Stomach (tissue), 4 donors: ENCODE results near the gene CDYL.

Source experiments
- POLR2A ChIP-seq, 4 donors: fragments of 450-650 bp; IDR thresholded peaks; one replicate each; pipeline ENCODE4 v1.6.1; 2016; ENCODE audit warnings: antibody characterized with exemption in 4 of 4, control low read depth in 2 of 4, mild to moderate bottlenecking in 1 of 4, moderate library complexity in 1 of 4
- POLR2AphosphoS5 ChIP-seq, 3 donors: sonication (generic); formaldehyde crosslinking; IDR thresholded peaks; one replicate each; pipeline ENCODE4 v1.6.1; 2016; ENCODE audit warnings: antibody characterized with exemption in 3 of 3
- TF ChIP-seq, protein P1 (sequence below), 7 experiments: fragments of 450-650 bp in 4 of 7; fragments of 200-600 bp in 3 of 7; sonication (generic) in 3 of 7; IDR thresholded peaks; one replicate each; pipeline ENCODE4 v1.5.1; 2016 to 2019; ENCODE audit warnings: antibody characterized with exemption in 7 of 7, control low read depth in 2 of 7, mild to moderate bottlenecking in 1 of 7

DNA sequence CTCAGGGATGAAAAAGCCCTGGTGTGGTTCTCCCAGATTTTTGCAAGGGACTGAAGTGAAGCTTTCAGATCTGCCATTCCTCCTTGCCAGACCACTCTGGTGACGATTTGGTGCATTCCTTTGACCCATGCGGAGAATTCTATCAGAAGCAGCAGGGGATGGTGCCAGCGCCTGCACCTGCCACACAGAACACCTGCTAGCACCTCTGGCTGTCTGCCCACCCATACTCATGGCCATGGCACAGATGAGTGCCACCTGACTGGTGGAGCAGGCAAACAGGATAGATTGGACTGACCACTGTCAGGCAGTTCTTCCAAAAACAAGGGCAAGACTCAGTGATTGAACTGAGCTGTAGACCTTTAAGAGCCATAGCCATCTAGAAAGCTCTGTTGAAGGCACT is 107.1 kb downstream of the CDYL start:
- TF ChIP-seq POLR2AphosphoS5 (IDR thresholded peaks at IDR 0.05), result no peak
- TF ChIP-seq, protein P1, sequence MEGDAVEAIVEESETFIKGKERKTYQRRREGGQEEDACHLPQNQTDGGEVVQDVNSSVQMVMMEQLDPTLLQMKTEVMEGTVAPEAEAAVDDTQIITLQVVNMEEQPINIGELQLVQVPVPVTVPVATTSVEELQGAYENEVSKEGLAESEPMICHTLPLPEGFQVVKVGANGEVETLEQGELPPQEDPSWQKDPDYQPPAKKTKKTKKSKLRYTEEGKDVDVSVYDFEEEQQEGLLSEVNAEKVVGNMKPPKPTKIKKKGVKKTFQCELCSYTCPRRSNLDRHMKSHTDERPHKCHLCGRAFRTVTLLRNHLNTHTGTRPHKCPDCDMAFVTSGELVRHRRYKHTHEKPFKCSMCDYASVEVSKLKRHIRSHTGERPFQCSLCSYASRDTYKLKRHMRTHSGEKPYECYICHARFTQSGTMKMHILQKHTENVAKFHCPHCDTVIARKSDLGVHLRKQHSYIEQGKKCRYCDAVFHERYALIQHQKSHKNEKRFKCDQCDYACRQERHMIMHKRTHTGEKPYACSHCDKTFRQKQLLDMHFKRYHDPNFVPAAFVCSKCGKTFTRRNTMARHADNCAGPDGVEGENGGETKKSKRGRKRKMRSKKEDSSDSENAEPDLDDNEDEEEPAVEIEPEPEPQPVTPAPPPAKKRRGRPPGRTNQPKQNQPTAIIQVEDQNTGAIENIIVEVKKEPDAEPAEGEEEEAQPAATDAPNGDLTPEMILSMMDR (IDR thresholded peaks at IDR 0.05), result no peak
- no peak for TF ChIP-seq POLR2A (IDR thresholded peaks at IDR 0.05)
